ENCODE results near the gene ITGB5.

DNA sequence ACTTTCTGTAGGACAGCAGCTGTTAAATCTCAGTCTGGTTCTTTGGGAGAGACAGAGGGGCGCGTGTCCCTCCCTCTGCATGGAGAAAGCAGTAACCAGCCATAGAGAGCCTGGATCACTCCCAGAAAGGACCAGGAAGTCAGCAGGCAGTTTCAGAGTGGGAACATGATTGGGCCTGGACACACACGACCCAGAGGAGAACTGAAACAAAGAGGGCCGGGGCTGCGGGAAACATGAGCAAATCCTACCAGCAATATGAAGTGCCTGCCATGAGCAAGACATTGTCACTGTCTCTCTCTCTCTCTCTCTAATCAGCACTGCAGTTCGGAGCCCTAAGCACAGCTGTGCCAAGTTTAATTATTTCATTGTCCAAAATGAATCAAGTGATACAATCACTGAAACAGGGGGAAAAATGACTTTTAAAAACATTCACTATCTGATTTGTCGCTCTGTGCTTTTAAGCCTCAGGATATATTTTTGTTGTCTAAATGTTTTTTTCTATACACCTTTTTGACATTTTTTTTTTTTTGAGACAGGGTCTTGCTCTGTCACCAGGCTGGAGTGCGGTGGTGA is 29.8 kb upstream of the ITGB5 start:
- TF ChIP-seq, protein P1, sequence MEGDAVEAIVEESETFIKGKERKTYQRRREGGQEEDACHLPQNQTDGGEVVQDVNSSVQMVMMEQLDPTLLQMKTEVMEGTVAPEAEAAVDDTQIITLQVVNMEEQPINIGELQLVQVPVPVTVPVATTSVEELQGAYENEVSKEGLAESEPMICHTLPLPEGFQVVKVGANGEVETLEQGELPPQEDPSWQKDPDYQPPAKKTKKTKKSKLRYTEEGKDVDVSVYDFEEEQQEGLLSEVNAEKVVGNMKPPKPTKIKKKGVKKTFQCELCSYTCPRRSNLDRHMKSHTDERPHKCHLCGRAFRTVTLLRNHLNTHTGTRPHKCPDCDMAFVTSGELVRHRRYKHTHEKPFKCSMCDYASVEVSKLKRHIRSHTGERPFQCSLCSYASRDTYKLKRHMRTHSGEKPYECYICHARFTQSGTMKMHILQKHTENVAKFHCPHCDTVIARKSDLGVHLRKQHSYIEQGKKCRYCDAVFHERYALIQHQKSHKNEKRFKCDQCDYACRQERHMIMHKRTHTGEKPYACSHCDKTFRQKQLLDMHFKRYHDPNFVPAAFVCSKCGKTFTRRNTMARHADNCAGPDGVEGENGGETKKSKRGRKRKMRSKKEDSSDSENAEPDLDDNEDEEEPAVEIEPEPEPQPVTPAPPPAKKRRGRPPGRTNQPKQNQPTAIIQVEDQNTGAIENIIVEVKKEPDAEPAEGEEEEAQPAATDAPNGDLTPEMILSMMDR (IDR thresholded peaks at IDR 0.05), result no peak
- no peak for TF ChIP-seq POLR2A (IDR thresholded peaks at IDR 0.05)
